OCI-LY1 (cell line): ENCODE measurements around the gene FZD2.

Source experiments
- CTCF ChIP-seq: fragments of 200-600 bp; sonication (generic), shearing (Covaris generic); IDR thresholded peaks from 2 replicates; pipeline ENCODE4 v1.5.1; 2017; ENCODE audit warnings: mild to moderate bottlenecking, antibody characterized with exemption, low read length, moderate library complexity, mixed read lengths
- EZH2 ChIP-seq: fragments of 200-600 bp; sonication (generic), shearing (Covaris generic); IDR thresholded peaks from 2 replicates; pipeline ENCODE4 v1.8.0; 2017; ENCODE audit warnings: borderline replicate concordance, mixed run types, mild to moderate bottlenecking, antibody characterized with exemption, low read length, moderate library complexity, mixed read lengths

GRCh38 chr17:44607836-44608690, 50.8 kb downstream of the FZD2 start:
- TF ChIP-seq CTCF (no peak), EZH2 (no peak)
